GM18505 (cell line): ENCODE data around the gene FAU.
A peak's percentile ranks its signal among the peaks of the same experiment; 100 is the strongest.

ENCODE experiments used
- ATAC-seq: cut with Tn5 transposase; IDR thresholded peaks from one replicate; pipeline ENCODE4 v1.9.1; 2021; ENCODE audit not compliant: unreplicated experiment
- POLR2A ChIP-seq: IDR thresholded peaks from 4 replicates; pipeline ENCODE4 v1.6.1; 2011; ENCODE audit warnings: borderline replicate concordance; ENCODE audit not compliant: insufficient read depth, insufficient read length; ENCODE audit errors: extremely low read depth

Gene FAU

GRCh38 chr11:65102142-65103095 lies 19.5 kb downstream of the FAU start:
- ATAC-seq: no peak

GRCh38 chr11:65100674-65101350 lies 21.1 kb downstream of the FAU start:
- no peak for ATAC-seq
- TF ChIP-seq POLR2A: no peak

More at GRCh38 chr11:65102142-65103095, 19.5 kb downstream of the FAU start:
- TF ChIP-seq POLR2A: no peak

- no peak for TF ChIP-seq POLR2A
These were observed 25.0 kb downstream of the FAU start for GRCh38 chr11:65096926-65097325.

GRCh38 chr11:65095974-65096806 lies 25.7 kb downstream of the FAU start, which contains the start of gene VPS51:
TSS of gene VPS51 (plus strand) at chr11:65096214. CDS start at chr11:65096251, 37 bp downstream.
- peak; percentile 67 for ATAC-seq
- peak; percentile 95 for TF ChIP-seq POLR2A

More at GRCh38 chr11:65096926-65097325, 25.0 kb downstream of the FAU start:
- ATAC-seq: no peak

GRCh38 chr11:65095427-65095826 lies 26.5 kb downstream of the FAU start:
- no peak for TF ChIP-seq POLR2A
- no peak for ATAC-seq

GRCh38 chr11:65090628-65091027 lies 31.3 kb downstream of the FAU start:
- ATAC-seq: no peak
- no peak for TF ChIP-seq POLR2A

- no peak for TF ChIP-seq POLR2A
- no peak for ATAC-seq
These were observed 32.3 kb downstream of the FAU start for GRCh38 chr11:65089621-65090020.

- no peak for TF ChIP-seq POLR2A
- no peak for ATAC-seq
These were observed 34.1 kb downstream of the FAU start for GRCh38 chr11:65087827-65088226.

GRCh38 chr11:65087216-65087615 lies 34.7 kb downstream of the FAU start:
- TF ChIP-seq POLR2A: no peak
- ATAC-seq: no peak

GRCh38 chr11:65086809-65087208 lies 35.1 kb downstream of the FAU start:
- ATAC-seq: no peak
- no peak for TF ChIP-seq POLR2A

GRCh38 chr11:65085446-65085845 lies 36.5 kb downstream of the FAU start:
- no peak for TF ChIP-seq POLR2A
- no peak for ATAC-seq

GRCh38 chr11:65084598-65085375 lies 37.1 kb downstream of the FAU start:
- peak; percentile 17 for ATAC-seq
- TF ChIP-seq POLR2A: no peak
